ENCODE data around the gene RMI1. TPM values are rescaled to one million over a fixed set of nuclear protein-coding genes. Genes with fewer than 3 reads are reported as not detected.

RMI1 gene
- 13.2 to 16.7 TPM (median 14.8 TPM) in 5 replicates for total RNA-seq (2022; extraction: Qiagen RNA extraction)

GRCh38 chr9:83980395-83981125 lies at the start of gene RMI1:
TSS of gene RMI1 (plus strand) at chr9:83980805. CDS start at chr9:84000987, 20,182 bp downstream.

GRCh38 chr9:83979812-83980394 lies 702 bp upstream of the RMI1 start, which contains the start of gene HNRNPK:
TSS of gene HNRNPK (minus strand) at chr9:83980215. CDS start at chr9:83978252, 1,963 bp downstream.

Other genes starting within 250 kb of the RMI1 start
- 4.0 to 5.4 TPM (median 4.4 TPM) in 5 replicates for gene GKAP1, start 163.0 kb upstream of the RMI1 start, total RNA-seq (2022; extraction: Qiagen RNA extraction)
- 1.0 to 1.5 TPM (median 1.1 TPM) in 5 replicates for gene KIF27, start 59.4 kb upstream of the RMI1 start, total RNA-seq (2022; extraction: Qiagen RNA extraction)
- 610 to 680 TPM (median 623 TPM) in 5 replicates for gene HNRNPK, start 590 bp upstream of the RMI1 start, total RNA-seq (2022; extraction: Qiagen RNA extraction)

Measured in A549 treated with dexamethasone at 1 μM for 4 hours (cell line).